ENCODE results near the gene ARHGEF3.
A peak's percentile ranks its signal among the peaks of the same experiment; 100 is the strongest.
"Not testable (repeated sequence)": the region's sequence is repeated elsewhere in the genome, so short reads cannot be mapped to it uniquely, and the experiment has no call there.

ARHGEF3 gene

DNA sequence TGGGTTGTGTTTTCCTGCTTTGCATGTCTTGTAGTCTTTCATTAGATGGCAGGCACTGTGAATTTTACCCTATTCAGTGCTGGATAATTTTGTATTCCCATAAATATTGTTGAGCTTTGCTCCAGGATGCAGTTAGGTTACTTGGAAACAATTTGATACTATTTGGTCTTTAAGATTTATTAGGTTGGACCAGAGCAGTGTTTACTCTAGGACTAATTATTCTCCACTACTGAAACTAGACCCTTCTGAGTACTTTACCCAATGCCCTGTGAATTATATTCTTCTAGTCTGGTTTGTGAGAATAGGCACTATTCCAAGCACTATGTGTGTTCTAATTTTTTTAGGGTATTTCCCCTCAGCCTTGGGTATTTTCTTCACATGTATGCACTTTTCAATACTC lies 80.9 kb downstream of the ARHGEF3 start:
- no peak for DNase-seq

DNA sequence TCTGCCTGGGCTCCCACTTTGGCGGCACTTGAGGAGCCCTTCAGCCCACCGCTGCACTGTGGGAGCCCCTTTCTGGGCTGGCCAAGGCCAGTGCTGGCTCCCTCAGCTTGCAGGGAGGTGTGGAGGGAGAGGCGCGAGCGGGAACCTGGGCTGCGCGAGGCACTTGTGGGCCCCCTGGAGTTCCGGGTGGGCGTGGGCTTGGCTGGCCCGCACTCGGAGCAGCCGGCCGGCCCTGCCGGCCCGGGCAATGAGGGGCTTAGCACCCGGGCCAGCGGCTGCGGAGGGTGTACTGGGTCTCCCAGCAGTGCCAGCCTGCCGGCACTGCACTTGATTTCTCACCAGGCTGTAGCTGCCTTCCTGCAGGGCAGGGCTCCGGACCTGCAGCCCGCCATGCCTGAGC lies 82.9 kb downstream of the ARHGEF3 start:
- not testable (repeated sequence) for DNase-seq

DNA sequence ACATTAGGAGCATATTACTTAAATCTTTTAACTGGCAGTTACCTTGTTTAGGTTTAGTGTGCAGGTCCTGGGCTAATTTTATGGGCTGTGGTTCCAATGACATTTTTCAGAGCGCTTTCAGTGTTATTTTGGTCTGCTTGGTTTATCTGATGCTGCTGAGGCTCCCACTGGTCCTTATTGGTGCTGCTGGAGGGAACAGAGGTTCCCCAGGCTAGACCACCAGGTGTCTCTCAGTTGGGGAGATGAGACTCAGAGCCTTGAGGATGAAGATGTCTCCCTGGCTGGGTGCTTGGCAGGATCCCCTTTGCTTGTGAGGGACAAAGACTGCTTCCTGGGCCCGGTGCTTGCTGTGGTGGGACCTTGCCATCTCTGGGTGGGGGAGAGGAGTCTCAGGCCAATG lies 90.4 kb downstream of the ARHGEF3 start:
- DNase-seq = no peak

DNA sequence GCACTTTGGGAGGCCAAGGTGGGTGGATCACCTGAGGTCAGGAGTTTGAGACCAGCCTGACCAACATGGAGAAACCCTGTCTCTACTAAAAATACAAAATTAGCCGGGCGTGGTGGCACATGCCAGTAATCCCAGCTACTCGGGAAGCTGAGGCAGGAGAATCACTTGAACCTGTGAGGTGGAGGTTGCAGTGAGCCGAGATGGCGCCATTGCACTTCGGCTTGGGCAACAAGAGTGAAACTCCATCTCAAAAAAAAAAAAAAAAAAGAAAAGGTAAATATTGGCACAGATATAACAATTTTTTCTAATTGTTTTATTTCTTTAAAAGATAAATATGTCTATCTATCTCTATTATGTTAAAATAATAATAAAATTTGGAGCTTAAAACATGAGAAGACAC lies 94.3 kb downstream of the ARHGEF3 start:
- DNase-seq = not testable (repeated sequence)

DNA sequence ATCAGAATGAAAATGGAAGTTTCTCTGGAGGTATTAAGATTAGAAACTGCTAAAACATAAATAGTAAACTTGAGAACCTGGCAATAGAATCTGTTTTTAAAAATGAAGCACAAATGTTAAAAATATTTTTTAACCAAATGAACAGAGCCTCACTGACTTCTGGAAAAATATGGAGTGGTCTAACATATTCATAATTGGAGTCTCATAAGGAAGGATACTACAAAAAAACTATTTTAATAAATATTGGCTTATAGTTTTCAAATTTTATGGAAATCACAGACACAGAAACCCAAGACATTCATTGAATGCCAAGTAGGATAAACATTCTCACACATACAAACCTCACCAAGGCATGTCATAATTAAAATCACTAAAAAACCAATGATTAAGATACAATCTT lies 95.1 kb downstream of the ARHGEF3 start:
- DNase-seq = no peak

DNA sequence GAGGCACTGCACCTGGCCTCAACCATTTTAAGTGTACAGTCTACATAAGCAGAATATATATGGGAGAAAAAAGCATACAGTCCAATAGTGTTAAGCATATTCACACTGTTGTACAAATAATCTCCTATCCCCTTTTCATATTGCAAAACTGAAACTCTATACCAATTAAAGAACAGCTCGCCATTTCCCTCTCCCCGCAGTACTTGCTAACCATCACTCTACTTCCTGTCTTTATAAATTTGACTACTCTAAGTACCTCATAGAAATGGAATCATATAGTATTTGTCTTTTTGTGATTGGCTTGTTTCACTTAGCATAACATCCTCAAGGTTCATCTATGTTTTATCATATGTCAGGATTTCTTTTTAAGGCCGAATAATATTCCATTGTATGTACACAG lies 97.0 kb downstream of the ARHGEF3 start:
- no peak for DNase-seq

DNA sequence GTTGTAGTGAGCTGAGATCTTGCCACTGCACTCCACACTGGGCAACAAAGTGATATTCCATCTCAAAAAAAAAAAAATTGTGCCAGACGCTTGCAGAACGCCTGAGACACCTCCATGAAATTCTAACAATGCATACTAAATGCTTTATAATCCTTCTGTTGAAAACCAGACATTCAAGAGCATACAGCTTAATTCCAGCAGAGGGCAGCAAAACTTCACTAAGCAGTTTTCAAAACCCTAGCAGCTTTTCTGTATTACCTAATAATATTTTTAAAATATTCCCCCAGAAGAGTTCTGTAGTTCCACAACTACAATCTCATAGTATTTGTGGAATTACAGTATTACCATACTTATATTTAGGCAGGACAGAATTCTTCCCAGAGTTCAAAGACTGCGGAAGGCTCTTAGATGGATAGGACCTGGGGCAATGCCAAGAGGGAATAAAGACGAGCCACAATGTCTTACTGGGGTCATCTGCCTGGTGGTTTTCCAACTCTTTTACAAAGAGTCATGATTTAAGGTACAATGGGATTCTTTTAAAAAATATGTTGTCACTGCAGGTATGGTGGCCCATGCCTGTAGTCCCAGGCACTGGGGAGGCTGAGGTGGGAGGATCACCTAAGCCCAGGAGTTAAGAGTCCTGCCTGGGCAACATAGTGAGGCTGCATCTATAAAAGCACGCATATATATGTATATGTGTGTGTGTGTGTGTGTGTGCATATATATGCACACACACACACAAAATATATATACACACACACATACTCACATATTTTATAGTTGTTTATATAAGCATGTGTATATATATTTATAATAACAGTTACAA lies 99.0 kb downstream of the ARHGEF3 start:
- peak; percentile 74 for DNase-seq

DNA sequence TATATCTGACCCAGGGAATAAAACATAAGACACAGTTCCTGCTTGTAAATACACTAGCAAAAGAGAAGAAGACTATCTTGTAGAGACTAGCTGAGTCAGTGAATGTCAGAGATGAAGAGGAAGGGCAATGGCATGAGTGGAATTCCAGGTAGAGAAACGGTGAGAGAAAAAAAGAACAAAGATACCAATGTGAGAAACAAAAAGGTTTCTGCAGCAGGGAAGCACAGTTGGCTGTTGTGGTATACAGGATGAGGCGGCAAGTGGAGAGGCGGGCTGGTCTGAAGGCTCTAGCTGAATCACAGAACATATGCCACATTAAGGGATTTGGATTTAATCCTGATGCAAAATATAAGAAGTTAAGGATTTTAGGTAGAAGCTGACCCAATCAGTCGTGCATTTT lies 101.6 kb downstream of the ARHGEF3 start:
- DNase-seq = no peak

DNA sequence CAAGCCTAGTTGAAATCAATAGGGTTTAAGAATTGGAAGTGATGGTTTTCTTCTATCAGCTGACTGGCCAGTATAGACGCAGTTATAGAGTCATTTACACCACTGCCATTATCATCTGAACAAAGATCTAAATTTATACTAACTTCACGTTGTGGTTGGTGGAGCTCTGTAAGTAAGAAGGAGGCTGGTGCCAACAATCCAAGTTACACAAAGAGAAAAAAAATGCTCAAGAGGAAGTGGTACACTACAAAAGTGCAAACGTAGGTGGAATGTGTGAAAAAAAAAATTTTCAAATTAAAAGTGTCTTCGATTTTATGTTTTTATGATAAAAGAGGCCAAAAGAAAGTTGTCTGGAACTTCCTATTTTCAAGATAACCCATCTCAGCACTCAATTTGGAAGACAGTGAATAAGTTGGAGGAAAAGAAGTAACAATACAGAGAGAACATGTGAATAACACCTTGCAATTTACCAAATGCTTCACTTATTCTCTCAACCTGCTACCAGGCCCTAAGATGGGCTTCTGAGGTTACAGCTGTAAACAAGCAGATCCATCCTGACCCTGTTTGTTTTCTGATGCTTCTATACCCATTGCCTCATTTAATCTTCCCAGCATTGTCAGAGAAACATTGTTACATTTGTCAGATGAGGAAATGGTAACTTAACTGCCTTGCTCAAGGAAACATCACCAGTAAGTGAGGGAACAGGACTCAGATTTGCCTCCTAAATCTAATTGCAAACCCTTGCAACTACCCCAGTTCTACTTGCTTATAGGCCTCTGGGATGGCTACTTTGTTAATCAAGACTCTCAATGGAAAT lies 106.7 kb downstream of the ARHGEF3 start:
- peak; percentile 78 for DNase-seq

DNA sequence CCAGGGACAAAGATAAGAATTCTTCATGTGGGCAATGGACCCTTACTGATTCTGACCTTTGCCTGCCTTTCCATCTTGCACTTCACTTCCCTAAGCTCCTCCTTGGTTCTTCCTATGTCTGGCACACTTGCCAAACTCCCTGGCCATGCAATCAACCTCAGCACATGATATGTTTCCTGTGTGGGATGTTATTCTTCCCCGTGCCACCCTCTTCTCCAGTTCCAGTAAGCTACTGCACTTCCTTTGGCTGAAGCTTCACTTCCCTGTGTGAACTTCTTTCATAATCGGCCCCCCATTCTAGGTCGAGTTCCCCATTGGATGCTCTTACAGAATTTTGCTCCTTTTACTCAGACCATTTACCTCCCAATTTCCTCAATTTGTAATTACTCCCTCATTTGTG lies 108.0 kb downstream of the ARHGEF3 start:
- DNase-seq = no peak

DNA sequence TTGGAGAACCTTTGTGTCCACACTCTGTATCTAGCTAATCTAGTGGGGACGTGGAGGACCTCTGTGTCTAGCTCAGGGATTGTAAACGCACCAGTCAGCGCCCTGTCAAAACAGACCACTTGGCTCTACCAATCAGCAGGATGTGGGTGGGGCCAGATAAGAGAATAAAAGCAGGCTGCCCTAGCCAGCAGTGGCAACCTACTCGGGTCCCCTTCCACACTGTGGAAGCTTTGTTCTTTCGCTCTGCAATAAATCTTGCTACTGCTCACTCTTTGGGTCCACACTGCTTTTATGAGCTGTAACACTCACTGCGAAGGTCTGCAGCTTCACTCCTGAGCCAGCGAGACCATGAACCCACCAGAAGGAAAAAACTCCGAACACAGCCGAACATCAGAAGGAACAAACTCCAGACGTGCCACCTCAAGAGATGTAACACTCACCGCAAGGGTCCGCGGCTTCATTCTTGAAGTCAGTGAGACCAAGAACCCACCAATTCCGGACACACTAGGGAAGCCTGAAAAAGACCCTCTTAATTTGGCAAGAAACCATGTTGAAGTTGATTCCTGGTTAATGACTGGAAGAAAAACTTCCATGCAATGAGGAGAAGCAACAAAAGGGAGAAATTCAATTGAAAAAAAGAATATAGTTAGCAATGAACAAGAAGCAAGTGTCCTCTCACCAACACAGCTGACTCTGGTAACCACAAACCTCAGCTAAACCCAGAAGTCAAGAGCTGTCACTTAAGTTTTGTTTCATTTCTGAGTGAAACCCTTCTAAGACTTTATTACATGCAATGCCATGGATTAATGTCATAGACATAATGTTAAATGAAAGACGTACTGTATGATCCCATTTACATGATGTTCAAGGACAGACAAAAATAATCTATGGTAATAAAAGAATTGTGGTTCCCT lies 109.0 kb downstream of the ARHGEF3 start:
- DNase-seq = peak; percentile 42

DNA sequence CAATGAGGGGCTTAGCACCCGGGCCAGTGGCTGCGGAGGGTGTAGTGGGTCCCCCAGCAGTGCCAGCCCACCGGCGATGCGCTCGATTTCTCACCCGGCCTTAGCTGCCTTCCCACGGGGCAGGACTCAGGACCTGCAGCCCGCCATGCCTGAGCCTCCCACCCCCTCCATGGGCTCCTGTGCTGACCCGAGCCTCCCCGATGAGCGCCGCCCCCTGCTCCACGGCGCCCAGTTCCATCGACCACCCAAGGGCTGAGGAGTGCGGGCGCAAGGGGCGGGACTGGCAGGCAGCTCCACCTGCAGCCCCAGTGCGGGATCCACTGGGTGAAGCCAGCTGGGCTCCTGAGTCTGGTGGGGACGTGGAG lies 109.8 kb downstream of the ARHGEF3 start:
- not testable (repeated sequence) for DNase-seq

DNA sequence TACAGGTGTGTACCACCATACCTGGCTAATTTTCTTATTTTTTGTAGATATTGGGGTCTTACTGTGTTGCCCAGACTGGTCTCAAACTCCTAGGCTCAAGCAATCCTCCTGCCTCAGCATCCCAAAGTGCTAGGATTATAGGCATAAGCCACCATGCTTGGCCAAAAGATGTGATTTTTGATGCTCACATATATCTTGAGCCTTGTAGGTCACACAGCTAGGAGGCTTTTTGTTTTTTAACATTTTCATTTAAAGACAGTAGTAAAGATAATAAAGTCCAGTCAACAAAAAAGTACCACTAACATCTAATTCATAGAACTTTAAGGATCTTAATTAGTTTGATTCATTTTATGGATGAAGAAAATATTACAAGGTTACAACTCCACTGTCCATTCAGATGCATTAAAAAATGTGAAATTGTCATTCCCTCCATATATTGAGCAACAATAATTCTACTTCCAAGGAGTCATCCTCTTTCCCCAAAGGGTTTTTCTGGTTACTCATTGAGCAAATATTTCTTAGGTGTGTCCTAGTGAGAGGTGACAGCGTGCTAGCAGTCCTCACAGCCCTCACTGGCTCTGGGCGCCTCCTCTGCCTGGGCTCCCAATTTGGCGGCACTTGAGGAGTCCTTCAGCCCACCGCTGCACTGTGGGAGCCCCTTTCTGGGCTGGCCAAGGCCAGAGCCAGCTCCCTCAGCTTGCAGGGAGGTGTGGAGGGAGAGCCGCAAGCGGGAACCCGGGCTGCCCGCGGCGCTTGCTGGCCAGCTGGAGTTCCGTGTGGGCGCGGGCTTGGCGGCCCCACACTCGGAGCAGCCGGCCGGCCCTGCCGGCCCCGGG lies 110.4 kb downstream of the ARHGEF3 start:
- DNase-seq = no peak

DNA sequence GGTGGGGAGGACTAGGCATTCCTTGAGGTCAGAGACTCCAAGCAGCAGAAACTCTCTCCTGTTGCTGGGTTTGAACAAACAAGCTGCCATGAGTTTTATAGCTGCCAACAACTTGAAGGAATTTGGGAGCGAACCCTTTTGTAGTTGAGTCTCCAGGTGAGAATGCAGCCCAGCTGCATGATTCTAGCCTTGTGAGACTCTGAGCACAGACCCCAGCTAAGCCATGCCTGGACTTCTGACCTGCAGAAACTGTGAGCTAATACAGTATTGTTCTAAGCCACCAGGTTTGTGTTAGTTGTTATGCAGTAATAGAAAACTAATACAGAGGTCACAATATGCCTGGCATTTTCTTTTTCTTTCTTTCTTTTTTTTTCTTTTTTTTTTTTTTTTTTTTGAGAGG lies 112.4 kb downstream of the ARHGEF3 start:
- DNase-seq = no peak

DNA sequence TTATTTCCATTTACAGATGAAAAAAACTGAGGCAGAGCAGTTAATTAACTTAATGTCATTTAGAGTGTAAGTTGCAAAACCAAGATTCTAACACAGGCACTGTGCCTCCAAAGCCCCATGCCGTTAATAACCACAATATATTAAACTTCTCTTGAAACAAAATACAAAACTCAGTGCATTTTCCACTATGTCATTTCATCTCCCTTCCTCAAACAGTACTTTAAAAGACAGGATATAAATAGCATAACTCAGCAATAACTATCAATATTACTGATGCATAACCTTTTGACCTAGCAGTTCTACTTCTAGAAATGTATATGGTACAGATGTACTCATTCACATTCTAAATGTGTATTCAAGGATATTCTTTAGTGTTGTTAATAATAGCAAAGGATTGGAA lies 113.6 kb downstream of the ARHGEF3 start:
- no peak for DNase-seq

DNA sequence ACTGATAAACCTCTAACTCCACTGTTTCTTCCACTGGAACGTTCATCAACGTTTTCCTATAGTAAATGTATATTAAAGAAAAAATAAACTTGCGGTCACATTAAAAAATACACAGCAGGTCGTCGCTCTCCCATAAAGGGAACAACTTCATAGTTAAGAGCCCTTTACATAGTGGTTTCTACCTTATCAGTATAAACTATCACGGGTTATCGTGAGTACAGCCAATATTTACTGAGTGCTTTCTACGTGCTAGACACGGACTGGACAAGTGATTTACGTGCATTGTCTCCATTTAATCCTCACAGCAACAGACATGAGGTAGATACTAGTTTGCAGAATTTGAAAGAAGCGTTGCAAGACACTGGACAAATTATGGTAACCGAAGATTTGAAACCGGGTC lies 117.7 kb downstream of the ARHGEF3 start:
- DNase-seq = no peak

DNA sequence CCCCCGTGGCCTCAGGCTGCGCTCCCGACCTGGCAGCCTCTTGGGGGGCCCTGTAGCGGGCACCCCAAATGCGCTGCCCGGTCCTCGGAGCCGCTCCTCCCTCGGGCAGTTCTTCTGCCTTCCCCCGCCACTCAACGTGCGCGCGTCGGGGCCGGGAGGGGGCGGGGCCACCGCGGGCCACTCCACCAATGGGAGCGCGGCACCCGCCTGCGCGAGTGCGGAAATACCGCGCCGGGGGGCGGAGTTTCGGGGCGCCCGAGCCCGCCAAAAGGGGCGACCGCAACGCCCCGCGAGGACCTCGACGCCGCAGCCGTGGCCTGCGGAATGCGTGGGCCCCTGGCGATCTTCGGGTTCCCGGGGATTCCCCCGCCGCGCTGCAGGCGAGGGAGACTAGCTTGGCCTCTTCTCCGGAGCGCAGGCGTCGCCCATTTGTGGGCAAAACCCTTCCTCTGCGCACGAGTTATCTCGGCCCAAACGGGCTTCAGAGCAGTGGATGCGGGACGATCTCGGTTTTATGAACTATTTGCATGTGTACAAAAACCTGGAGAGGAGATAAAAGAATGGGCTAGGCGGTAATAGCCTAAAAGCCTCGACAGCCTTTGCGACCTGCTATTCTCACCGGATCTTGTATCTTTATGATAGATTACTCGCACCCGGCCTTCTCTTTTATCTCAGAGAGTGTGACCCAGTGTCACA lies 118.5 kb downstream of the ARHGEF3 start, which contains the start of gene TASOR:
TSS of gene TASOR (minus strand) at position 144 of the 696 bp plus-strand sequence. CDS start 259 bp downstream, outside the sequence.
- DNase-seq = peak; percentile 93

DNA sequence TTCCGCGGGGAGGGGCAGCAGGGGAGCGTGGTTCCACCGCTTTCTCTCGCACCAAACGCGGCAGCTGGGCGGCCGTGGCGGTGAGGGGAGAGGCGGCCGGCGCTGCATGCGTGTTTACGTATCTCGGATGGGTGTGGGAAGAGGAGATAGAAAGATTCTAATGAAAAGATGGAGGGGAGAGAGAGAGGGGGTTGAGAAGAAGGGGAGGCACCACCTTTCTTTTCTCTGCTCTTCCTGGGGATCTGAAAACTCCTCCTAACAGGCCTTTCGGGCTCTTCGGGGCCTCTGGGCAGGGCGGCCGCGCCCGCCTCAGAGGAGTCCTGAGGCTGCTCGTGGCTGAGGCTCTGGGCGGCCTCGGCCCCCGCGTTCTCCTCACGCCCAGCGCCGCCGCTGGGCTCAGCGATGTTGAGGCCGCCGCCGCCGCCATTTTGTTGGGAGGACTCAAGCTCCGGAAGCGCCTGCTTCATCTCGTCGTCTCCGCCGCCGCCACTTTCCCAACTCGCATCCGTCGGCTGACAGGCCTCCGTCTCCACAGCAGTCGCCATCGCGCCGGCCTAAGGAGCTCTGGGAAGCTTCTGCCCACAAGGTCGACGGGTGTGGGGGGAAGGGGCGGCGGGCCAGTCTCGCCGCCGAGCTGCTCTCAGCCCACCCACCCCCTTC lies 119.2 kb downstream of the ARHGEF3 start:
- peak; percentile 85 for DNase-seq

DNA sequence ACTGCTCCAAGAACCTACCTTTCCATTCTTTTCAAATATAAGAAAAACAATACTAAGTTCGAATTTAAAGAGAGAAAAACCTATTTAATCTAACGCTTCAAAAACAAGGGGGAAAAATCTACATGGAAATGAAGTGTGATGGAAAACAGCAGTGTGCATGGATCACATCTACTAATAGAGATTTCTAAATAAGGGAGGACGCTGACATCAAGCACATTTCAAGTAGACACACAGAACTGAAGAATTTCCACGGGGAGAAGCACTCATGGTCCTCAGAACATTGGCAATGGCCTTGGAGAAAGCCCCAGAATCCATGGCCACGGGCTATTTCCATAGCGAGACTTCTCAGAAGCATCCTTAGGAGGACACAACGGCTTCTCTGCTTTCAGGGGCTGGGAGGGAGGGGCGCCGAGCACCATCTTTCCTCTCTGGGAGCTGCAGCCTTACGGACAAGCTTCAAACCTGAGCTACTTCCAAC lies 119.7 kb downstream of the ARHGEF3 start:
- DNase-seq = no peak

DNA sequence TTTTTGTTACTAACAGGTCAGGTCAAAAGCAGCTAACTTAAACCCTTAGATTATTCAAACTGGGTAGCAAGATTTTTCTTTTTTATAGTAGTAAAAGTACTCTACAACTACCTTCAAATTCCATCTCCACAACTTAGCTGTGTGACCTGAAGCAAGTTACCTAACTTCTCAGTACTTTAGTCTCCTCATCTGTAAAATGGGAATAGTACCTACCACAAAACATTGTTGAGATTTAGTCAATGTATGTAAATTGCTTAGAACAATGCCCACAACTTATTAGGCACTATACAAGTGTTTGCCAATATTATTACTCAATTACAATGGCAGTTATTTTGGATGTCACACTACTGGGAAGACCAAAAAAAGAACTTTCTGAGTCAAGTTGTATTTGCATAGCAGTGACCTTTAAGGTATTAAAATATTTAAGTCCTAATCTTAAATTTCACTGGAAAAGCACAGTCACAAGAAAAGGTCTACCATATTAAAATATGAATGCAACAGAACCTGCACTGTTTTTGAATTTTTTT lies 121.6 kb downstream of the ARHGEF3 start:
- DNase-seq = no peak

Data from RPMI8226 (cell line).